OCI-M2 (cell line): ENCODE results near the gene SSBP1.
"Not testable (repeated sequence)": the region's sequence is repeated elsewhere in the genome, so short reads cannot be mapped to it uniquely, and the experiment has no call there.

Experiments used
- DNase-seq: peaks from one replicate; lab custom pipeline; 2025; ENCODE audit not compliant: unreplicated experiment; lab: John Stamatoyannopoulos, UW

SSBP1 gene, protein sequence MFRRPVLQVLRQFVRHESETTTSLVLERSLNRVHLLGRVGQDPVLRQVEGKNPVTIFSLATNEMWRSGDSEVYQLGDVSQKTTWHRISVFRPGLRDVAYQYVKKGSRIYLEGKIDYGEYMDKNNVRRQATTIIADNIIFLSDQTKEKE

DNA sequence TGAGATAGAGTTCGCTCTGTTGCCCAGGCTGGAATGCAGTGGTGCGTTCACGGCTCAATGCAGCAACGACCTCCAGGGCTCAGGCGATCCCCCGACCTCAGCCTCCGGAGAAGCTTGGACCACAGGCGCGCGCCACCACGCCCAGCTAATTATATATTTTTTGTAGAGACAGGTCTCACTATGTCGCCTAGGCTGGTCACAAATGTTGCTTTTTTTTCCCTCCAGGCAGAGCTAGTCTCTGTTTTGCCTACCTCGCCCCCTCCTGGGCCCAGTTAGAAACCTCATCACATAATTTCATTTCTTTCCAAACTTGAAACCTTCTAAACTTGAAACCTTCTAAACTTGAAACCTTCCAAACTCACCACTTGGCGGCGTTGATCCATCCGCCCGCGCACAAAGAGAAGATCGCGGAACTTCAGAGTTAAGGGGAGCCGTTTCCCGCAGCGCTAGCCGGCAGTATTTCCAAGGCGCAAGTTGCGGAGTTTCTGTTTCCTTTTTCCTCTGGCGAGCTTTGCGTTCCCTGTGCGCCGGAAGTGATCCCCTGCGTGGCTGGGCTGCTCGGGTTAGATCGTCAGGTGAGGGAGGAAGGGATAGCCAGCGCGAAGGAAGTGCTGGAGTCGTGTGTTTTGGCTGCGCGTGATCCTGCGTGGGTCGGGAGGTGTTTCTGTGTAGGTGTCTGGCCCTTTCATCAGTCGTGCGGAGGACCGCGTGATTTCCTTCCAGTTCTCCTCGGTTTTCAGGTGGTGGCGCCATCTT, at the start of gene SSBP1:
Gene SSBP1, plus strand, starts transcription at position 523 of the 756 bp plus-strand sequence. CDS start 809 bp downstream, outside the sequence.
- DNase-seq, result peak; percentile 95

GRCh38 chr7:141689072-141689825, 48.9 kb upstream of the SSBP1 start:
- not testable (repeated sequence) for DNase-seq

- DNase-seq, result no peak
These were observed 46.6 kb upstream of the SSBP1 start for GRCh38 chr7:141691540-141691939.

- no peak for DNase-seq
These were observed 46.2 kb upstream of the SSBP1 start for GRCh38 chr7:141691961-141692360.

DNA sequence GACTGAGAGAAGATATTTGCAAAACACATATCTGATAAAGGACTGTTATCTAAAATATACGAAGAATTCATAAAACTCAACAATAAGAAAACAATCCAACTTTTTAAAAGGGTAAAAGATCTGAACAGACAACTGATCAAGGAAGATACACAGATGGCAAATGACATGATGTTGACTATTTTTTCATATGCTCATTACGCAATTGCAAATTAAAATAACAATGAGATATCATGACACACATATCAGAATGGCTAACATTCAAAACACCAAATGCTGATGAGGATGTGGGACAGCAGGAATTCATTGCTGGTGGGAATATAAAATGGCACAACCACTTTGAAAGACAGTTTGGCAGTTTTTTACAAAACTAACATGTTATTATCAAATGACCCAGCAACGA, 45.1 kb upstream of the SSBP1 start:
- DNase-seq, result no peak

GRCh38 chr7:141695803-141696289, 42.3 kb upstream of the SSBP1 start:
- DNase-seq, result no peak

GRCh38 chr7:141696348-141696747, 41.8 kb upstream of the SSBP1 start:
- DNase-seq, result no peak

DNA sequence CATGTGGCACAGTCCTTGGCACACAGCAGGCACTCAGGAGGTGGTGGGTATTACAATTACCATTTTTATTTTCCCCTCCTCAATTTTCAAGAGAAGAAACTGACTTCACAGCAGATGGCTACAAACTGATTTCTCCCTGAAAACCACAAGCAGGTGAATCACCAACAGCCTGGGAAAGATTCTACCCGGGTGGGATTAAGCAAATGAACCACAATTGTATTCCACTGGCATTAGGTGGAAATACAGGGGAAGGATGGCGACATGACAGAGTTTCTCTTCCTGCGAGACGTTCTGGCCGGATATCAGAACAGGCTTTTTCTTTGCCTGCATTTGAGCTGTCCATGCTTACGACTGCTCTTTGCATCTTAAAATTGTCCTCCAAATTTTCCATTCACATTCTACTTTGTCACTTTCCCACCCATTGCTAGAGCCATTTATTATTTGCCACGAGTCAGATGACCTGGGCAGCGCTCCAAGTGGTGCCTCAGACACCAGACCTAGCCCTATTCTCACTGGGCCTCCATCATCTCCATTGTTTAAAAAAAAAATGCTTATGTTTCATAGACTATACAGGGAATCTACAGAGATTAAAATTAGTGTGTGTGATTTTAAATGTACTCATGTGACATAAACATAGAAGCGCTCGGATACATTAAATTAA, 40.8 kb upstream of the SSBP1 start:
- DNase-seq, result no peak

DNA sequence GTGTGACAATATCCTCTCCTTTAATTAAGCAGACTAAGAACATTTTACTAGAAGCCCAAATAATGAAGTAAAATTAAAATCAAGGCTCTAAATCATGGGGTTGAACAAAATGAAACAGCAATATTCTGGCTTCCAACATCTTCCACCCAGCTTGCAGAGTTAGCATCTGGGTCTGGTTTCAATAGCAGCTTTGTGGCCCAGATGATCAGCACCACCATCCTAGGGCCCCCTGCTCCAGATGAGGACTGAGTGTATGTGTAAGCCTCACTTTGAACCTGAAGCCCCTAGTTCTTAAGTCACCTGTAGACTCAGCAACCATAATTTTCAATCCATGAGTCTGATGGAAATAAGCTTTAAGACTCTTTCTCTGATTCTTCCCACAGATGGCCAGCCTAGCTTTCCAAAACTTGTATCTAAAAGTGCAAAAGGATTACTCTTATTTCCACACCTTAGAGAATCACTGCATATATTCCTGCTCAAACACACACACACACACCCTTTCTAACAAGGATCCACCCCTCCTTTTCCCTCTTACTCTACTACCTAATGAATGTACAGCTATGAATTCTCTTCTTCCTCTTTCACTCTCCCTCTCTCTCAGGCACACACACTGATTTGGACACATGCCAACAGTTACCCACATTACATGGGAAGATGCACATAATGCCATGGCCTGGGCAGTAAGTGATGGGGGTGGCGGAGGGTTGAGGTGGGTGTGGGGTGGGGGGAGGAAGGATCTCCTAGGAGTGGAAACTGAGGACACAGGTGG, 39.7 kb upstream of the SSBP1 start:
- no peak for DNase-seq

DNA sequence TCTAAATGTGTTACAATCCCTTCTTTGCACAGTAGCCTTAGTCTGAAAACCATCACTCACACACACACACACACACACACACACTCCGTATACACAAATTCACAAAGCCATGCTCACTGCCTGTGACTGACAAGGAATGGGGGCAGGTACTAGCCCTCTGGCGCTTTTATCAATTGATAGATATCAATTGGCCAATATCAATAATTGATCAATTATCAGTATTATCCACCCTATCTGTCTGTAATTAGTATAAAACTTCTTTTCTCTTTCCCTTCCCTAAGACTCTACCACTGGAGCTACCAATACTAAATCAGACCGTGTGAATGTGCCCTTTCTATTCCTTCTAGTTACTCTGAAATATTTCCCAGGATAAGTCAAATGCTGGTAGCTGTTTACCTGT, 38.3 kb upstream of the SSBP1 start:
- no peak for DNase-seq

DNA sequence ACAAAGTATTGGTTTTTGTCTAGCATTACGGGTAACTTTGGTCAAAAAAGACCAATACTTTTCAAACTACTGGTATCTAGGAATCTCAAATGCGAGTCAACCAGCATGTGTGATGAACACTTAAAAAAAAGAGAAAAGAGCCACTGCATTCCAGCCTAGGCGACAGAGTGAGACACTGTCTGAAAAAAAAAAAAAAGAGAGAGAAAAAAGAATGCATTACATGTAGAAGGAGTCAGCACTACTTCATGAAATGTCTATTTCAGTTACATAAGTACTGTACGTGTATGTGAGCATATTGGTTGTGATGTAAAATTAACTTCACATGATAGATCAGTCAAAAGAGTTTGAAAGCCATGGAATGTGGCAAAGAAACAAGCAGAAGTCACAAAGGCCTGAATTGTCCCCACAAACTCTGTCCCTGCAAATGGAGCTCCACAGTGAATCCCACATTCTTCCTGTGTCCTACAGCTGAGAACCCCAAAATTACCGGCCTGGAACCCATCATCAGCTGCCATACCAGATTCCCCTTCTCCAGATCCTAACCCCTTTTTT, 37.8 kb upstream of the SSBP1 start:
- DNase-seq, result no peak

- no peak for DNase-seq
These were observed 37.2 kb upstream of the SSBP1 start for GRCh38 chr7:141700848-141701371.

DNA sequence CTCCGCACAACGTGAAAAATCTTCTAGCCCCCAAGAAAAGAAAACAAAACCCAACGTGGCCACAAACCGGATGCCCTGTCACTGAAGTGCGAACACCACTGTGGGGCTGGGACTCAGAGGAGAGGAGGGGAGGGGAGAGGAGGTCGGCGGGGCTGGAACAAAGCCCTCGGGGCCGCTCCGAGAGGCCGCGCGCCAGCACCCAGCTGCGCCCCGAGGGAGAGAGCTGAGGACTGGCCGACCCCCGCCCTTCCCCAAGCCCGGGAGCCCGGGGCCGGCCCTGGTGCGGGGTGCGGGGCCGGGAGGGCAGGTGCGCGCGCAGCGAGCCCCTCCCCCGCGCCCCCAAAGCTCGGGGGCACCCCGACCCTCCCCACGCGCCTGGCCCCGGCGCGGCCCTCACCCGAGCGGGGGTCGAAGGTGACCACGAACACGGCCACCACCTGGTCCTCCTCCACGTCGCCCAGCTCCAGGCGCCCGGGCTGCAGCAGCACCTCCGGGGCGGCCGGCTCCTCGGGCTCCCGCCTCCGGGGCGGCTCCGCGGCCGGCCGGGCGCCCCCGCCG, 36.6 kb upstream of the SSBP1 start:
- no peak for DNase-seq

DNA sequence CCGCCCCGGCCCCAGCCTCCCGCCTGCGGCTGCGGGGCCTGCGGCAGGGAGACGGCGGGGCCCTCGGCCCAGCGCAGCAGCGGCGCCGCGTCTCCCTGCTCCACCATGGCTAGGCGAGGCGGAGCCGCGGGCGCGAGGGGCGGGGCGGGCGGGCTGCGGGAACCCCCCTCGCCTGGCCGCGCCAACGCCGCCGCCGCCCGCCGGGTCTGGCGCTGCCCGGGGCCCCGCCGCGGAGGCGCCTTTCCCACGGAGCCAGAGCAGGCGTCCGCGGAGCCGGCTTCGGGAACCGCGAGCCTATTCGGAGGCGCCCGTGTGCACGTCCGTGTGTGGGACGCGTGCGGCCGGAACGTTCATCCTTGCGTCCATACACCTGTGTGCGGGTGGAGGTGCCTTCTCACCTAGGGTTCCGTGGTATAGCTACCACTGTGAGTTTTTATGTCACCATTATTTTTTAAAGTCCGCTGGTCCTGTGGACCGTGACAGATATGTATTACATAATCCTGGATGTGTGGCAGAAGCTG, 36.1 kb upstream of the SSBP1 start, which contains the start of gene DENND11:
Gene DENND11, minus strand, starts transcription at position 120 of the 521 bp plus-strand sequence. Its CDS starts 13 bp downstream, at position 107.
- DNase-seq, result no peak

DNA sequence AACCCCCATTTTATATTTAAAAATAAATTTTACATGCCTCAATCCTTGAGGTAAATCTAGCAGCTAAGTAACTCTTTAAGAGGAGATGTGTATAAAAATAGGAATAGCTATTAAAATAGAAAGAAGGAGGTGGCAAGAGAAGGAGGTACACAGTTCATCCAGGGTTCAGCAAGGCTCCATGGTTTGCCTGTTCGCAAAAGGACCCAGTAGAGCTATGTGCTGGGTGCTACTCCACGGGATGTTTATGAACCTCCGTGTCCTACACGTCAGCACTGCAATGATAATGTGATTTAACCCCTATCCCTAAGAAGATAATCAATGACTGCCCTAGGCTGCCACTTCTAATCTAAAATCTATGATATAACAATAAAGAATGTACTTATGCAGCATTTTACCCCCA, 35.3 kb upstream of the SSBP1 start:
- no peak for DNase-seq

- DNase-seq, result no peak
These were observed 34.0 kb upstream of the SSBP1 start for GRCh38 chr7:141704112-141704511.

GRCh38 chr7:141704741-141705140, 33.4 kb upstream of the SSBP1 start:
- DNase-seq, result no peak

DNA sequence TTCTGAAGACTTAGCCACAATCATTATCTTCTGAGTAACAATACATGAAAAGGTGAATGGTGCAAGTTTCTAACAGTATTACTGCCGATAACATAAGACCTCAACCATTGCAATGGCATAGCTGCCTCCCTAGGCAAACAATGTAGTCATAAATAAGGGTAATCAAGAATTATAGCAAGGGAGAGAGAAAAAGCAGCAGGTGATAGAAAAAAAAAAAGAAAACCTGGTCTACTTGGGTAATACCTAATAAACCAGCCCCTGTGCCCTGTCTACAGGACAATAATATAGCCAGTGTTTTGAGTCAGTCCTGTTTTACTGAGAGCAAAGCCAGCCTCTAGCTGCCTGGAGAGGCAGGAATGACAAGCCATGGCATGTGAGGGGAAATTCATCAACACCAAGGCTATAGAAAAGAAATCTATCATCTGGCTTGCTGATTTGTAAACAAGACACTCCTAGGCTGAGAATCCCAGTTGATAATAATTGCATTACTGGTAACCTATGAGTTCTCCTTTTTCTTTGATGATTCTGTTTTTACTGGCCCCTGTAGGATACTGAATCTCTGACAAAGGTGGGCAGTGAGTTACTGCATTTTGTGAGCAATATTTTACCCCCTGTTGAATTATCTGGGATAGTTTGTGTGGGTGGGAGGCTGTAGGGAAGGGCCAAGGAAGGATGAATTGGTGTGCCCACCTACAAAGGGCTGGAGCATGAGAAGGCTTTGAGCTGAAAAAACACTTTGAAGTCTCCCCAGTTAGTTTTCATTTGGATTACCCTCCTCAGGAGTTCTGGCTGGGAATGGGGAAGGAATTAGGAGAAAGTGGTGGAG, 31.7 kb upstream of the SSBP1 start:
- DNase-seq, result no peak

GRCh38 chr7:141708351-141708750, 29.8 kb upstream of the SSBP1 start, which contains the start of gene WEE2:
Gene WEE2 (plus strand): TSS chr7:141708353. CDS start chr7:141708759, 406 bp downstream.
- DNase-seq, result no peak
